GM18870 (cell line): ENCODE measurements around the gene HLA-DQA1.
"Not testable (repeated sequence)": the region's sequence is repeated elsewhere in the genome, so short reads cannot be mapped to it uniquely, and the experiment has no call there.

Experiments
- ATAC-seq: cut with Tn5 transposase; IDR thresholded peaks from one replicate; pipeline ENCODE4 v1.9.1; 2021; ENCODE audit warnings: moderate library complexity; ENCODE audit not compliant: unreplicated experiment

The HLA-DQA1 gene

DNA sequence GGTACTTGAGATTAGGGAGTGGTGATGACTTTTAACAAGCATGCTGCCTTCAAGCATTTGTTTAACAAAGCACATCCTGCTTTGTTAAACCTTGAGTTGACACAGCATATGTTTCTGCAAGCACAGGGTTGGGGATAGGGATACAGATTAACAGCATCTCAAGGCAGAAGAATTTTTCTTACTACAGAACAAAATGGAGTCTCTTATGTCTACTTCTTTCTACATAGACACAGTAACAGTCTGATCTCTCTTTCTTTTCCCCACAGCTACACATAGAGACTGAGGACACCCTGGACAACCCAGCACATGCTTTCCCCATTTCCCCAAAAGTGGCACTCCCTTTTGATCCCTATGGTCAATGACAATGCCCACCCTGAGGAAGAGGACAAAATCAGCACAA is 20.6 kb downstream of the HLA-DQA1 start:
- ATAC-seq: not testable (repeated sequence)

DNA sequence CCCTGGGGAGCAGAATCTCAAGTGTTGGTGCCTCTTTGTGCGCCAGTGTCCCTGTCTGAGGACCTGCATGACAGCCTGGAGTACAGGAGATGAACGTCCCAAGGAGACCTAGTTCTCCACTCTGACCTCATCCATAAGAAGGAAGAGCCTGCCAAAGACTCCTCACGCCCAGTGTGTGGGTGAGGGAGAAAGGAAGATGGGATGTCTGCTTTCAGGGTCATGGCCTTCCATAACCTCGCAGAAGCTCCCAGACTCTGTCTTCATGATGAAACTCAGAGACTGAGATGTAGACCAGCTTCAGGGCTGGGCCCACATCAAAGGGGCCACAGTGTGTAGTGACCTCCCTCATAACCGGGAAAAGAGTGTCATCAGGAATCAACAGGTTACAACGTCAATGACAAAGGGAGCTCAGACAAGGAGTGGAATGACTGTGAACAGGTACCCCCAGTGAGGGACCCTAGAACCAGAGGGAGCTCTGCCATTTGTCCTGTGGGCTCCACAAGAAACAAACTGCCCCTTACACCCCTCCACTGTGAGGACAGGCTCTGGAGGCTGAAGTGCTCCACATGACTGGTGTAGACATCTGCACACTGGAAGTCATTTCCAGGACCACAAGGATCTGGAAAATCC is 21.2 kb downstream of the HLA-DQA1 start:
- no peak for ATAC-seq

DNA sequence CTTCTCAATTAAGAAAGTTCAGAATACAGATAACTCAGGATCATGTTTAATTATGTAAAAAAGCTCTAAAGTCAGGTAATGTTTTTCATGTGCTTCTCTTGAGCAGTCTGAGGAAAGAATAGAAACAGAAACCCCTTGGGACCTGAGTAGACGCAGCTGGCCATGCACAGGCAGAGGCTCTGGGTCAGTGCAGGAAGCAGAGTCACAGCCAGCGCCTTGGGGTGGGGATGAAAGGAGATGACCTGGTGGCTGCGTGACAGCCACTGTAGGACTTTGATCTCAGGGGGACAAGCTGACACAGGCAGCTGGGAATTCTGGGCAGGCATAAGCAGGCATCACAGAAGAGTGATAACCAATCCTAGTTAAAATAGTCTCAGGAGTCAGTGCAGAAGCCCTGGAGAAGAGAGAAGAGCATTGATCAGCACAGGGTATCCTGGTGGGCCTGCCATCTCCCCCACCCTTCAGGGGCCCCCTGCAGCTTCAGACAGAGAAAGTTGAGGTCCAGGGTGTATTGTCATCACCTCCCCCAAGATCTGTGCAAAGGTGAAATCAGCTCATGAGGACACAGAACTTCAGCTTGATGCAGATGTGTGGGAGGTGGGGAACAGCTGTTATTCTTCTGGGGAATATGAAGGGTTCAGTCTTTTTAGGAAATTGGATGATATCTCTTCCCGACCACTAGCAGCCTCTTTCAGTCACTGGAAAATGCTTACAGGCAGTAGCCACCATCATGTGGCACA is 22.8 kb downstream of the HLA-DQA1 start:
- ATAC-seq: no peak

DNA sequence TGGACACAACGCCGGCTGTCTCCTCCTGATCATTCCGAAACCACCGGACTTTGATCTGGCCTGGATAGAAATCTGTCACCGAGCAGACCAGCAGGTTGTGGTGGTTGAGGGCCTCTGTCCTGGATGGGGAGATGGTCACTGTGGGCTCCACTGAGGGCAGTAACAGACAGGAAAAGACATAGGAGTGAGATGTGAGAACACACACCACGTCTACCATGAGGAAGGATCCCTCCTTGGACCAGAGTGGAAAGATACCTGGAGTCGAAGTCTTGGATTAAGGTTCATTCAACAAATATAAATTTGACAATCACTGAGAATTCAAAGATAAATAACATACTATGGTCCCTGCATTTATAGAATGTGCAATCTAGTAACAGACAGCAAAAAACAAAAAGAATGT is 24.9 kb downstream of the HLA-DQA1 start:
- no peak for ATAC-seq

DNA sequence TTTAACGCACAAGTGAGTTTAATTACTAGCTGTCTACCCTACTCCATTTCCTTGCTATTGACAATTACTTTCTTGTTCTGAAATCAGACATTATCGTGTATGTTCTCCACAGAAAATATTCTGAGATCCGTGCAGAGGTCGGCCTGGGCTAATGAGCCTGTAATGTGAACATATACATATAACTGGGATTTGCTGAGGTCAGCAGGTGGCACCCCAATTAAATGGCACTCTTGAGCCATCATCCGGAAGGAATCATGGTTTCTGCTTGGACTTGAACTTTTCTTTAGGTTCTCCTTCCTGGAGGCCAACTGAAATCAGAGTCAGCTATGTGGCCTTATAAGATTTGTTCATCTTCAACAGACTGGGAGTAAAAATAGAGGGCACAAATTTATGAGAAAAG is 25.6 kb downstream of the HLA-DQA1 start:
- ATAC-seq: no peak

- ATAC-seq: no peak
These were observed 27.1 kb downstream of the HLA-DQA1 start for GRCh38 chr6:32664354-32664753.

GRCh38 chr6:32664827-32665362 is 27.7 kb downstream of the HLA-DQA1 start:
- no peak for ATAC-seq

GRCh38 chr6:32665661-32666060 is 28.5 kb downstream of the HLA-DQA1 start:
- ATAC-seq: no peak

GRCh38 chr6:32666420-32667300 is 29.5 kb downstream of the HLA-DQA1 start, which contains the start of gene HLA-DQB1:
Gene HLA-DQB1 (minus strand): TSS chr6:32666657. CDS start chr6:32666607, 50 bp downstream.
- peak; percentile 72 for ATAC-seq

- ATAC-seq: peak; percentile 69
These were observed 31.1 kb downstream of the HLA-DQA1 start for GRCh38 chr6:32668226-32668747.

- no peak for ATAC-seq
These were observed 32.0 kb downstream of the HLA-DQA1 start for GRCh38 chr6:32669240-32669639.

DNA sequence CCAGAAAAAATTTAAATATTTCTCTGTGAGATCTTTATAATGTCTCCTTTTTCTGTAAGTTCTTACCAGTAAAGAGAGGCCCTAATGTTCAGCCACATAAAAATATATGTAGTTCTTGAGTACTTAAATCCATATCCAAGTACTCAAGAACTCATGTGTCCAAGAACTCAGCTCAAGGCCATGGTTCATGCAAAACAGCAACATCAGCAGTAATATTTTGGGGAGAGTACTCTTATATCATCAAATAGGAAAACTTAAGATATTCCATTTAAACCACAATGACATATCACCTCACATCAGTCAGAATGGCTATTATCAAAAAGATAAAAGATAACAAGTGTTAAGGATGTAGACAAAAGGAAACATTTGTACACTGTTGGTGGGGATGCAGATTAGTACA is 32.7 kb downstream of the HLA-DQA1 start:
- no peak for ATAC-seq

DNA sequence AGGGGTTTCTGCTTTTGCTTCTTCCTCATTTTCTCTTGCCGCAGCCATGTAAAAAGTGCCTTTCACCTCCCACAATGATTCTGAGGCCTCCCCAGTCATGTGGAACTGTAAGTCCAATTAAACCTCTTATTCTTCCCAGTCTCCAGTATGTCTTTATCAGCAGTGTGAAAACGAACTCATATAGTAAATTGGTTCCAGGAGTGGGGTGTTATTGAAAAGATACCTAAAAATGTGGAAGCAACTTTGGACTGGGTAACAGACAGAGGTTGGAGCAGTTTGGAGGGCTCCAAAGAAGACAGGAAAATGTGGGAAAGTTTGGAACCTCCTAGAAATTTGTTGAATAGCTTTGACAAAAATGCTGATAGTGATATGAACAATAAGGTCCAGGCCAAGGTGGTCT is 34.7 kb downstream of the HLA-DQA1 start:
- not testable (repeated sequence) for ATAC-seq

- not testable (repeated sequence) for ATAC-seq
These were observed 36.9 kb downstream of the HLA-DQA1 start for GRCh38 chr6:32674123-32674522.

GRCh38 chr6:32679492-32679891 is 42.3 kb downstream of the HLA-DQA1 start:
- ATAC-seq: no peak

DNA sequence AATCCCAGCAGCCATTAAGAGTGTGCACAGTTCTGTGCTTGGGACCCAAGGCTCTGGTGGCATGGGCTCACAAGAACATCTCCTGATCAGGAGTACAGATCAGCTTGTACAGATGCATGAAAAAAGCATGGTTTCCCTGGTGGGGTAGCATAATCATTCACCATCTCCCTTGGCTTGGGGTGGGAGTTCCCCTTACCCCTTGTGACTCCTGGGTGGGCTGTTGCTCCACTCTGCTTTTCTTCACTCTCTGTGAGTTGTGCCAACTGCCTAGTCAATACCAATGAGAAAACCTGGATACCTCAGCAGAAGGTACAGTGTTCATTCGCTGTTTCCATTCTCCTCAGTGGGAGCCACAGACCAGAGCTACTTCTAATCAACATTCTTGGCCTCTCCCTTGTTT is 42.8 kb downstream of the HLA-DQA1 start:
- no peak for ATAC-seq

- ATAC-seq: no peak
These were observed 47.0 kb downstream of the HLA-DQA1 start for GRCh38 chr6:32684246-32684645.

- ATAC-seq: peak; percentile 84
These were observed 48.4 kb downstream of the HLA-DQA1 start for GRCh38 chr6:32685603-32686002.

- no peak for ATAC-seq
These were observed 52.6 kb downstream of the HLA-DQA1 start for GRCh38 chr6:32689531-32690501.

GRCh38 chr6:32692019-32692418 is 54.8 kb downstream of the HLA-DQA1 start:
- no peak for ATAC-seq
